C4-2B (cell line): ENCODE results near the gene HSPA12A.
A peak's percentile ranks its signal among the peaks of the same experiment; 100 is the strongest.

Source experiments
- H3K27ac ChIP-seq: fragments of 450-650 bp; 2 replicates; pipeline ENCODE4 v1.5.1; 2017
- ZFX ChIP-seq: fragments of 450-650 bp; IDR thresholded peaks from 2 replicates; pipeline ENCODE4 v1.6.1; 2017
- TF ChIP-seq, protein P1 (sequence below): fragments of 450-650 bp; conservative IDR thresholded peaks from 2 replicates; pipeline ENCODE4 v1.5.1; 2017; ENCODE audit warnings: mild to moderate bottlenecking

Gene HSPA12A

GRCh38 chr10:116676118-116676517, 66.2 kb downstream of the HSPA12A start:
- no peak overlapping the region for H3K27ac ChIP-seq
- TF ChIP-seq, protein P1, sequence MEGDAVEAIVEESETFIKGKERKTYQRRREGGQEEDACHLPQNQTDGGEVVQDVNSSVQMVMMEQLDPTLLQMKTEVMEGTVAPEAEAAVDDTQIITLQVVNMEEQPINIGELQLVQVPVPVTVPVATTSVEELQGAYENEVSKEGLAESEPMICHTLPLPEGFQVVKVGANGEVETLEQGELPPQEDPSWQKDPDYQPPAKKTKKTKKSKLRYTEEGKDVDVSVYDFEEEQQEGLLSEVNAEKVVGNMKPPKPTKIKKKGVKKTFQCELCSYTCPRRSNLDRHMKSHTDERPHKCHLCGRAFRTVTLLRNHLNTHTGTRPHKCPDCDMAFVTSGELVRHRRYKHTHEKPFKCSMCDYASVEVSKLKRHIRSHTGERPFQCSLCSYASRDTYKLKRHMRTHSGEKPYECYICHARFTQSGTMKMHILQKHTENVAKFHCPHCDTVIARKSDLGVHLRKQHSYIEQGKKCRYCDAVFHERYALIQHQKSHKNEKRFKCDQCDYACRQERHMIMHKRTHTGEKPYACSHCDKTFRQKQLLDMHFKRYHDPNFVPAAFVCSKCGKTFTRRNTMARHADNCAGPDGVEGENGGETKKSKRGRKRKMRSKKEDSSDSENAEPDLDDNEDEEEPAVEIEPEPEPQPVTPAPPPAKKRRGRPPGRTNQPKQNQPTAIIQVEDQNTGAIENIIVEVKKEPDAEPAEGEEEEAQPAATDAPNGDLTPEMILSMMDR, result no peak
- no peak for TF ChIP-seq ZFX

DNA sequence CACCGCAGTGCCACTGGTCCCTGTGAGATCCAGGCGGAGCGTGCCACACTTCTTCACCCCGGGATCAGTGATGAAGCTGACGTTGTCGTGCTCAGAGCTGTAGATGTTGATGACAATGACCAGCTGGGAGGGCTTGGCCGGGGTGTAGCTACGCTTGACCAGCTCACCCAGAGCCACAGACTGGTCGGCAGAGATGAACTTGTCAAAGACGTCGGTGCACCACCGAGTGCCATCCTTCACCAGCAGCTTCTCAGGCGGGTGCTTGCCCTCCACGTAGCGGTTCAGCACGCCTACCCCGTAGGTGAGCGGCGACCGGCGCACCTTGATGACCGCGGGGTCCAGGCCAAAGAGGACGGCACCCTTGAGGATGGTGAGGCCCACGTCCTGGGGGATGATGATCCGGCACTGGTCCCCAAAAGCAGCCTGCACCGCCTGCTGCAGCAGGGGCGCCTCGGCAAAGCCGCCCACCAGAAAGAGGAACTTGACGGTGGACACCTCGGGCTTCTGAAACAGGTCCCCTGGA, 67.4 kb downstream of the HSPA12A start:
- TF ChIP-seq, protein P1, result no peak
- no peak for TF ChIP-seq ZFX
- peak overlapping the region; percentile 5; the same call in 1 of the 2 replicates for H3K27ac ChIP-seq

- no peak for TF ChIP-seq ZFX
- TF ChIP-seq, protein P1, result no peak
Measured at GRCh38 chr10:116673866-116674265, 68.5 kb downstream of the HSPA12A start.

GRCh38 chr10:116672891-116673290, 69.5 kb downstream of the HSPA12A start:
- TF ChIP-seq, protein P1, result no peak
- no peak for TF ChIP-seq ZFX
- H3K27ac ChIP-seq, result no peak overlapping the region

More at GRCh38 chr10:116673866-116674265, 68.5 kb downstream of the HSPA12A start:
- no peak overlapping the region for H3K27ac ChIP-seq

DNA sequence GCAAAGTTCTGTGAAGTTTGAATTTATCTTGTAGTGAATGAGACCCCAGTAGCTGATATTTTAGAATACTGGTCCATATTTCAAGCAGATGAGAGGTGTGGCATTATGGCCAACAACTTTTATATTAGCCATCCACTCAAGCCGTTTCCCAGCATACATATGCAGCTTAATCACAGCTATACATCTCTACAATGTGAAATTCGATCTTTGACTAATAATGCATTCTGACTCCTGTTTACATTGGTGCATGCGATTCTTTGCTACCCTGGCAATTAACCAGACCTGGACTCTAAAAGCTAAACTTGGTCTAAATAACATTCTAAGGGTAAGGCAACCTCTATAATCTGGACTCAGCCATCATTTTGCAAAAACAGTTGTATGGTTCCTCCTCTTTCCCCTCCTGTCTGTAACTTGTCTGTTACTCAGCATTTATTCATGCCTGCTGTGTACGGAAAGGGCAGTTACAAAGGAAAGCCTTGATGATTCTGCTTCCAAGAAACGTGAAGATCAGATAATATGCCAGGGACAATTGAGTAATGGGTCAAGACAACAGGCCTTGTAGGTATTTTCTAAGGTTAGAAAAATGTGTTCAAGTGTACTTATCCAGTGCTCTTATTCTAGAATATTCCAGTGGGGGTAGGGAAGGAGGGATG, 71.0 kb downstream of the HSPA12A start:
- TF ChIP-seq, protein P1, result no peak
- TF ChIP-seq ZFX, result no peak
- H3K27ac ChIP-seq, result peak overlapping the region; percentile 60; the same call in 1 of the 2 replicates

DNA sequence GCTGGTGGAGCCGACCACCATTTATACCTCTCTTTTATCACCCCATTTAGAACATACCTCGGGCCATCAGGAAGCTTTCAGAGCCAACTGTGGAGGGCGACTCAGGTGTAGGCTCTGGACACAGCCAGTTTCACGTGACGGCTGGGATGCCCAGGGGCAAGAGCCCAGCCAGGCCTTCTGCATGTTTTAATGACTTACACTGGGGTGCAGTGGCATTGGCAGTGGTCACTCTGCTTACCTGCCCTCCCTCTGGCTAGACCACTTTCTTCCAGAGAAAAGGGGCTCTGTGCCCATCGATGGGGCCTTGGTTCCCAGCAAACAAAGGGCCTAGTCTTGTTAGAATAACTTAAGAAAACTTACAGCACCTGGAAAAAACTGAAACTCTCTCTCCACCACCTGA, 71.7 kb downstream of the HSPA12A start:
- H3K27ac ChIP-seq, result peak overlapping the region; percentile 60
- peak; percentile 46; the same call in 1 of the 2 replicates for TF ChIP-seq ZFX
- TF ChIP-seq, protein P1, result no peak

DNA sequence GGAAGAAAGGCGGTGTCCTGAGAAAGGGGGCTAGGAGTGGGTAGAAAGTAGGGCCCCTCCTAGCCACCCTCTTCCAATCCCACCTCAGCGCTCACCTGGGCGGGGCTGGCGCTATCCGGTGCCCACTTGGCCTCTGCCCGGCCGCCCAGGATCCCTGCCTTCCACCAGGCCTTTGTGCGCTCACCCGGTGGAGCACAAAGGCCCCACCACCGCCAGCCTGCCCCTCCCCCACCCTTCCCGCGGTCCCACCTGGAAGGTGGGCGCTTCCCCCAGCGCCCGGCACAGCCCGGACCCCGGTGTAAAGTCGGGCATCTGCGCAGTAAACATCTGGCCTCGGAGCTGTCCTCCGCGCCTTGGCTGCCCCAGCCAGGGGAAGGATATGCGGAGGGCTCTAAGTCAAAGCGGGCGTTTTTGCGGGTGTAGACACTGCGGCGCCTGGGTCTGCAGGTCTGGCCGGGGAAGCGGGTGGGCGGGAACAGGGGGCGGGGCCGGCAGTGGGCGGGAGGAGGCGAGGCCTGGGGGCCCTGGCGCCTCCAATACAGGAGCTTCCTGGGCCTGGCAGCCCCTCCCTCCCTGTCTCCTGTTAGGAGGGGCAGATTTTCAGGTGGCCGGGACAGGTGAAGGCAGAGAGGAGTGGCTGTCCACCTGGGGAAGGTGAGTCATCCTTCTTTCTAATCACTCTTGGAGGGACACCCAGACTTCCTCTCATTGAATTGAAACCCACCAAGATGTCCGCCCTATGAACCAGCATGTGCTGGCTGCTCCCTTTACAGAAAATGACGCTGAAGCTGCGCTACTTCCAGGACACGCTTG, 72.3 kb downstream of the HSPA12A start:
- peak overlapping the region; percentile 60 for H3K27ac ChIP-seq

More for the DNA sequence above, 72.3 kb downstream of the HSPA12A start:
- TF ChIP-seq, protein P1, result no peak
- TF ChIP-seq ZFX, result no peak
